Measurements from ENCODE around the gene UQCC5.

DNA sequence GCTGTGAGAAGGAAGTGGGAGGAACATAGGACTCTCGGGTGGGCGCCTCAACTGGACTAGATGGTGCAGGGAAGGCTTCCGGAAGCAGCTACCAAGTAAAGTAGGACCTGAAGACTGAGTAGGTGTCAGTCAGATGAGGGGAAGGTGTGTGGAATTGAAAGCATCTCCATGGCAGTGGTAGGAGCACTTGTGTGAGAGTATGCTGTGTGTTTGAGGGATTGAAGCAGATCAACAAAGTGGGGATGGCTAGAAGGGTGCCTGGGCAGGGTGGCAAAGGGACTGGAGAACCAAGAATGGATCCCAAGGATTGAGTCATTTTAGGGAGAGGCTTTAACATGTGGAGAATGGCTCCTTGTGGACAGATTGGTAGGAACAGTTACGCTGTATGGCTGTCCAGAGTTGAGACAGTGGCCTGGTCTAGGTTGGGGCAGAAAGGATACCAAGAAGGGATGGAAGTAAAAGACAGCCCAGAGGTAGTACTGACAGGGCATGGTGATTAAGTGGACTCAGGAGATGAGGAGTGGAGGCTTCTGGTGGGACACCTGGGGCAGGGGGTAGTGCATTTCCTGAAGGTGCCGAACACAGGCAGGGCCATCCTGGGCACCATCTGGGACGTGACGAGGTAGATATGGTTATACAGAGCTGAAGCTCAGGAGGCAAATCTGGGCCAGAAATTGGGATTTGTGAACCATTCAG is 1.5 kb downstream of the UQCC5 start:
- TF ChIP-seq, protein P1, sequence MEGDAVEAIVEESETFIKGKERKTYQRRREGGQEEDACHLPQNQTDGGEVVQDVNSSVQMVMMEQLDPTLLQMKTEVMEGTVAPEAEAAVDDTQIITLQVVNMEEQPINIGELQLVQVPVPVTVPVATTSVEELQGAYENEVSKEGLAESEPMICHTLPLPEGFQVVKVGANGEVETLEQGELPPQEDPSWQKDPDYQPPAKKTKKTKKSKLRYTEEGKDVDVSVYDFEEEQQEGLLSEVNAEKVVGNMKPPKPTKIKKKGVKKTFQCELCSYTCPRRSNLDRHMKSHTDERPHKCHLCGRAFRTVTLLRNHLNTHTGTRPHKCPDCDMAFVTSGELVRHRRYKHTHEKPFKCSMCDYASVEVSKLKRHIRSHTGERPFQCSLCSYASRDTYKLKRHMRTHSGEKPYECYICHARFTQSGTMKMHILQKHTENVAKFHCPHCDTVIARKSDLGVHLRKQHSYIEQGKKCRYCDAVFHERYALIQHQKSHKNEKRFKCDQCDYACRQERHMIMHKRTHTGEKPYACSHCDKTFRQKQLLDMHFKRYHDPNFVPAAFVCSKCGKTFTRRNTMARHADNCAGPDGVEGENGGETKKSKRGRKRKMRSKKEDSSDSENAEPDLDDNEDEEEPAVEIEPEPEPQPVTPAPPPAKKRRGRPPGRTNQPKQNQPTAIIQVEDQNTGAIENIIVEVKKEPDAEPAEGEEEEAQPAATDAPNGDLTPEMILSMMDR (IDR thresholded peaks at IDR 0.05; ENCODE audit: extremely low read depth in 1 of 2, insufficient read depth in 1 of 2, low read depth in 1 of 2, low read length in 2 of 2) = no peak
- TF ChIP-seq POLR2A (IDR thresholded peaks at IDR 0.05; ENCODE audit: low read depth, low read length) = no peak
- no peak for TF ChIP-seq POLR2AphosphoS5 (IDR thresholded peaks at IDR 0.05; ENCODE audit: insufficient read depth, low read depth, low read length)
- TF ChIP-seq EZH2 (IDR thresholded peaks at IDR 0.05; ENCODE audit: borderline replicate concordance, low read depth, low read length, severe bottlenecking) = no peak
- TF ChIP-seq FOS (IDR thresholded peaks at IDR 0.05; ENCODE audit: borderline replicate concordance, insufficient read depth, low read length) = no peak
